ENCODE data around the gene GALNT14.

GALNT14 gene

DNA sequence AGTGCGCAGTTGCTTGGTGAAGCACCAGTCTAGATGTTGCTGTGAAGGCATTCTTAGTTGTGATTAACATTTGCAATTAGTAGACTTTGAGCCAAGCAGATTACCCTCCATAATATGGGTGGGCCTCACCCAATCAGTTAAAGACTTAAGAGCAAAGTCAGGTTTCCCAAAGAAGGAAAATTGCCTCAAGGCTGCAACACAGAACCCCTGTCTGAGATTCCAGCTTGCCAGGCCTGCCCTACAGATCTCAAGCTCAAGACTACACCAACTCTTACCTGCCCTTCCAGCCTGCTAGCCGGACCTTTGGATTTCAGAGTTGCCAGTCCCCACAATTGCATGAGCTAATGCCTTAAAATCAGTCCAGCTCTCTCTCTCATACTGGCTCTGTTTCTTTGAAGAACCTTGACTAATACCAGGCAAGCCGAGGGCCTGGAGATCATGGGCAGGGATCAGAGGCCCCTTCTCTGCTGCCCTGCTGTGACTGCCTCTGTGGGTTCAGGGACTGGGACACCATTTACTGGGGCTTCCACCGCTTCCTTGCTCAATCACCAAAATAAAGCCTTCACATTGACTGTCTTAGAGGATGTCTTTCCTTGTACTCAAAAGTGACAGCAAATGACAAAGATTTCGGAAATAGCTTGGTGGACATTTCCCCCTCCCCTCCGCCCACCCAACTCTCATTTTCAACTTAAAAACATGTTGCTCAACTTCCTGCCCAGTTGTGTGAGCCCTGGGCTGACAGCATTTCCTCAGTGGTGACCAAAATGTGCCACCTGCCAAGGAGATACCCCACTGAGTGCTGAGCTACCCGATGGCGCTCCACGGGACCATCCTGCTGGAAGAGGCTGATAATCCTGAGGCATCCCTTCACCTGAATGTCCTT is 86.7 kb downstream of the GALNT14 start:
- DNase-seq (ENCODE audit: low read depth): no peak
- TF ChIP-seq CTCF (conservative IDR thresholded peaks at IDR 0.05; ENCODE audit: low read depth, low read length): no peak
- H3K4me3 ChIP-seq (ENCODE audit: low read length): no peak overlapping the region

DNA sequence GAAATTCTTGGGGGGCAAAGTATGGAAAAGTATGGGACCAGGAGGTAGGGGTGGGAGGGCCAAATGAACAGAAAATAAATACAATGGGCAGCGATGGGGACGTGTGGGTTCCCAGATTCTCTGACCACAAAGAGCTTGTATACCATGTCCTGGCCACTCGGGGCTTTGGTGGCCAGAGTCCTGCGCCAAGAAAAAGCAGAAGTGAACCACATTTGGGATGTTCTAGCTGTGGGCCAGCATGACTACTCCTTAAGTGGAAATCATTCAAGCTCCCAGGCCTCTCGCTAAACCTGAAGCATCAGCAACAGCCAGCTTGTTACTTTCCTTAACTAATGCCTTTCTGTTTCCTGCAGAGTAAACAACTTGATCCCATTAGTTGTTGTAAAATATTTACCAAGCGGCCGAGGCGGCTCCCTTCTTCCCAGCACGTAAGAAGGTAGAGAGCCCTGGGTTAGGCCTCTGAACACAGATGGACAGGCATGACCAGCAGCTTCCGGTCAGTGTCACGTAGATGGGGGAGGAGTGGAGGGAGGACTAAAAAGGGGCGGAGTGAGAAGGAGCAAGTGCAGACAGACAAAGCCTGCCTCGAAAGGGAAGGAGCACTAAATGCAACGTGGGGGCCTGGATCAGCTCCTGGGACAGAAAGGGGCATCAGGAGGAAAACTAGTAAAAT is 88.2 kb downstream of the GALNT14 start:
- no peak for TF ChIP-seq CTCF (conservative IDR thresholded peaks at IDR 0.05; ENCODE audit: low read depth, low read length)
- no peak for DNase-seq (ENCODE audit: low read depth)
- H3K4me3 ChIP-seq (ENCODE audit: low read length): no peak overlapping the region

GRCh38 chr2:31049264-31049663 is 89.0 kb downstream of the GALNT14 start:
- H3K4me3 ChIP-seq (ENCODE audit: low read length): no peak overlapping the region
- no peak for TF ChIP-seq CTCF (conservative IDR thresholded peaks at IDR 0.05; ENCODE audit: low read depth, low read length)
- no peak for DNase-seq (ENCODE audit: low read depth)

DNA sequence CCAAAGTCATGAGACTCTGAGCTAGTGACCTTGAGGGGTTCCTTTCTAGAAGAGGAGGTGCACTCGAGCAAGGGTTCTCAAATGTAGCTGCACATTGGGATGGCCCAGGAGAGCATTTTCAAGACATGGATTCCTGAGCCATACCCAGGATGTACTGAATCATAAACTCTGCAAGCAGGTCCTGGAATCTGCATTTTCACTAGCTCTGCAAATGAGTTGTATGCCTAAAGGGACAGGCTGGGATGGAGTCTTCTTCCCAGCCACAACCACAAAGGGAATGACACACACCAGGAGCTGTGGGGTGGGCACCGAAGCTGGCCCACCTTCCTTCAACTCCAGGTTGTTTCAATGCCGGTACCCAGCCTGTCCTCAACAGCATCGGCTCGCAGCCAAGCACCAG is 90.6 kb downstream of the GALNT14 start:
- TF ChIP-seq CTCF (conservative IDR thresholded peaks at IDR 0.05; ENCODE audit: low read depth, low read length): no peak
- H3K4me3 ChIP-seq (ENCODE audit: low read length): no peak overlapping the region
- DNase-seq (ENCODE audit: low read depth): no peak

- no peak for DNase-seq (ENCODE audit: low read depth)
- no peak overlapping the region for H3K4me3 ChIP-seq (ENCODE audit: low read length)
- no peak for TF ChIP-seq CTCF (conservative IDR thresholded peaks at IDR 0.05; ENCODE audit: low read depth, low read length)
Observed at GRCh38 chr2:31038385-31038784, 99.9 kb downstream of the GALNT14 start.

GRCh38 chr2:31037058-31037457 is 101.2 kb downstream of the GALNT14 start:
- DNase-seq (ENCODE audit: low read depth): no peak
- no peak overlapping the region for H3K4me3 ChIP-seq (ENCODE audit: low read length)
- no peak for TF ChIP-seq CTCF (conservative IDR thresholded peaks at IDR 0.05; ENCODE audit: low read depth, low read length)

DNA sequence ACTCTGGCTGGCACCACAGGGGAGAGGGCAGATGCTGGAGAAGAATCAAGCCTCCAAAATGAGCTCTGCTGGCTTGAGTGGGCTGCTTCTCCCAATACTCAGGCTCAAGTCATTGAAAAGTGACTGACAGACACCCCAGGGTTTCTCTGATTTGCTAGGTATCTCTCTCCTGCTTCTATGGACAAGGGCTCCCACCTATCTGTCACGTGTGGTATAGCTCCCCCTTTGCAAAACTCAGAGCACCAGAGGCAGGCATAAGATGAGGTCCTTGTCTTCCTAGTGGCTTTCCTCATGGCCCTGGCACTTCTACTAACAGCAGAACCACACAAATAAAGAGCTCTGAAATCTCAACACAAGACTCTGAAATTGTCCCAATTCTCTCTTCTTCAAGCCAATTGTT is 105.2 kb downstream of the GALNT14 start:
- DNase-seq (ENCODE audit: low read depth): no peak
- H3K4me3 ChIP-seq (ENCODE audit: low read length): no peak overlapping the region
- peak; percentile 21 for TF ChIP-seq CTCF (conservative IDR thresholded peaks at IDR 0.05; ENCODE audit: low read depth, low read length)

Measured in retinal pigment epithelial cell (primary cell).